ENCODE measurements around the gene BAG1. TPM values are rescaled to one million over a fixed set of nuclear protein-coding genes. Genes with fewer than 3 reads are reported as not detected.
A peak's percentile ranks its signal among the peaks of the same experiment; 100 is the strongest.

BAG1 gene
- total and polyA plus RNA-seq, 2 of the 13 experiments (the other 11 are each of a cell fraction or from before 2014, with no cell fraction given), result 23.1 to 59.5 TPM

DNA sequence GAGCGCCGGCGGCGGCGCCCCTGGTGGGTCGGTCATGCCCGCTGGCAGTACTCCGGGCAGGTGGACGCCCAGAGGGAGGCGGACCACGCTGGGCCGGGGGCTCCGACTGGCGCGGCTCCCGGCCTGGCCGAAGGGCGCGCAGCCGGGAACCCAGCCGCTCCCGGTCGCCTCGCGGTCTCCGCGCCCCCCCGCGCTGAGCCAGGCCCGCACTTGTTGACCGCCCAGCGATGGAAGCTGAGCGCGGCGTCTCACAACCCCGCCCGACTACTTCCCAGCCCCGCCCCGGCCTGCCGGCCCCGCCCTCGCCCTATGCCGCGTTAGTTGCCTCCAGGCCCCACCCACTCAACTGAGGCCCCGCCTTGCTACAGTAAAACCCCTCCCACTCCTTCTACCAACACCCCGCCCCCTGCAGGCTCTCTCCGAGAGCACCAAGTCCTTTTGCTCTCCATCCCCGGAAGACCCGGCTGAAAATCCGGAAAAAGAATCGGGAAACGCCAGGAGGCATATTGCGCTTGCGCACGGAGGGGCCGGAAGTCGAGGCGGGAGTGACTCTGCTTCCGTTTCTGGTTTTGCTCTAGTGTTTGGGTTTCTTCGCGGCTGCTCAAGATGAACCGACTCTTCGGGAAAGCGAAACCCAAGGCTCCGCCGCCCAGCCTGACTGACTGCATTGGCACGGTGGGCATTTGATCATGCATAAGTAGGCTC lies at the start of gene BAG1, which contains the start of gene CHMP5 (continued):
- TF ChIP-seq ZNF543 (CRISPR knock-in tag; IDR thresholded peaks at IDR 0.05) (no peak; the same call in 1 of the 2 replicates), ZNF567 (CRISPR knock-in tag; IDR thresholded peaks at IDR 0.05; ENCODE audit: borderline replicate concordance) (0 out of 2 replicates have a peak, but pooled peaks have one; percentile 30), MTF2 (CRISPR knock-in tag; IDR thresholded peaks at IDR 0.05; ENCODE audit: borderline replicate concordance) (peak; percentile 40; the same call in 1 of the 2 replicates), NCOA1 (CRISPR knock-in tag; IDR thresholded peaks at IDR 0.05) (no peak), KLF11 (CRISPR knock-in tag; IDR thresholded peaks at IDR 0.05) (no peak), IKZF5 (CRISPR knock-in tag; IDR thresholded peaks at IDR 0.05) (peak; percentile 20; the same call in 1 of the 2 replicates), ZNF253 (CRISPR knock-in tag; IDR thresholded peaks at IDR 0.05; ENCODE audit: borderline replicate concordance) (no peak), ZBTB20 (CRISPR knock-in tag; IDR thresholded peaks at IDR 0.05; ENCODE audit: borderline replicate concordance, low read depth) (no peak), ZKSCAN1 (IDR thresholded peaks at IDR 0.05; ENCODE audit: low read length) (no peak), NCOA5 (CRISPR knock-in tag; IDR thresholded peaks at IDR 0.05) (no peak), ZNF496 (CRISPR knock-in tag; IDR thresholded peaks at IDR 0.05; ENCODE audit: insufficient replicate concordance) (no peak), TOE1 (CRISPR knock-in tag; IDR thresholded peaks at IDR 0.05) (no peak), ZNF75D (CRISPR knock-in tag; IDR thresholded peaks at IDR 0.05; ENCODE audit: borderline replicate concordance) (no peak), ELK4 (CRISPR knock-in tag; IDR thresholded peaks at IDR 0.05; ENCODE audit: borderline replicate concordance) (no peak), ZNF605 (CRISPR knock-in tag; IDR thresholded peaks at IDR 0.05) (no peak), ZNF788 (CRISPR knock-in tag; IDR thresholded peaks at IDR 0.05; ENCODE audit: borderline replicate concordance) (0 out of 2 replicates have a peak, but pooled peaks have one; percentile 41), SP1 (IDR thresholded peaks at IDR 0.05) (no peak), SP1 (CRISPR knock-in tag; IDR thresholded peaks at IDR 0.05) (0 out of 2 replicates have a peak, but pooled peaks have one; percentile 39), ZNF136 (CRISPR knock-in tag; IDR thresholded peaks at IDR 0.05; ENCODE audit: low read depth) (no peak), HMG20A (CRISPR knock-in tag; IDR thresholded peaks at IDR 0.05; ENCODE audit: borderline replicate concordance) (no peak), ZNF446 (CRISPR knock-in tag; IDR thresholded peaks at IDR 0.05) (no peak; the same call in 1 of the 2 replicates), SRF (IDR thresholded peaks at IDR 0.05; ENCODE audit: low read depth, low read length) (no peak)
- TF ChIP-seq, protein P1, sequence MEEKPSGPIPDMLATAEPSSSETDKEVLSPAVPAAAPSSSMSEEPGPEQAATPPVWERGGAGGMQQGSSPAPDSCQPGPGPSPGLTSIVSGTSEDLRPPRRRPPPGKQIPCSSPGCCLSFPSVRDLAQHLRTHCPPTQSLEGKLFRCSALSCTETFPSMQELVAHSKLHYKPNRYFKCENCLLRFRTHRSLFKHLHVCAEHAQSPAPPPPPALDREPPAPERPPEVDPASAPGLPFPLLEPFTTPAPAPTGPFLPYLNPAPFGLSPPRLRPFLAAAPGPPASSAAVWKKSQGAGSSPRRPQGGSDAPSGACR (CRISPR knock-in tag; IDR thresholded peaks at IDR 0.05), result no peak; the same call in 1 of the 2 replicates
- TF ChIP-seq, protein P2, sequence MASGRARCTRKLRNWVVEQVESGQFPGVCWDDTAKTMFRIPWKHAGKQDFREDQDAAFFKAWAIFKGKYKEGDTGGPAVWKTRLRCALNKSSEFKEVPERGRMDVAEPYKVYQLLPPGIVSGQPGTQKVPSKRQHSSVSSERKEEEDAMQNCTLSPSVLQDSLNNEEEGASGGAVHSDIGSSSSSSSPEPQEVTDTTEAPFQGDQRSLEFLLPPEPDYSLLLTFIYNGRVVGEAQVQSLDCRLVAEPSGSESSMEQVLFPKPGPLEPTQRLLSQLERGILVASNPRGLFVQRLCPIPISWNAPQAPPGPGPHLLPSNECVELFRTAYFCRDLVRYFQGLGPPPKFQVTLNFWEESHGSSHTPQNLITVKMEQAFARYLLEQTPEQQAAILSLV (CRISPR knock-in tag; IDR thresholded peaks at IDR 0.05; ENCODE audit: borderline replicate concordance), result peak; percentile 4; the same call in 1 of the 2 replicates

Data from HepG2 (cell line).